HCT116 (cell line): ENCODE measurements around the gene PVR. TPM values are rescaled to one million over a fixed set of nuclear protein-coding genes. Genes with fewer than 3 reads are reported as not detected.

Experiments used
- ATAC-seq: fragments of 200-7000 bp; cut with Tn5 transposase; 2 replicates; pipeline ENCODE4 v1.9.1; 2020; ENCODE audit warnings: mild to moderate bottlenecking, moderate library complexity
- BruUV-seq: library from RNA; stranded (reverse); fragments of 400-500 nt; replicated peaks from 2 replicates; lab custom pipeline; 2021; lab: Mats Ljungman, UMichigan
- CTCF ChIA-PET: fragments of 300-600 bp; sonication (Branson Sonifier 250); formaldehyde crosslinking; loops from one replicate; lab custom pipeline; 2021; ENCODE audit warnings: antibody characterized with exemption; lab: Charles Lee
- POLR2A ChIA-PET: fragments of 300-600, 350-600 bp; sonication (Branson Sonifier 250); formaldehyde crosslinking; loops from one replicate; lab custom pipeline; 2021; ENCODE audit warnings: antibody characterized with exemption; lab: Charles Lee
- RAD21 ChIA-PET, 2 experiments: fragments of 300-600 bp; sonication (Branson Sonifier 250); formaldehyde crosslinking; loops; one replicate each; lab custom pipeline; 2023; ENCODE audit warnings: low total read pairs in 2 of 2; ENCODE audit not compliant: uncharacterized antibody in 2 of 2, unreplicated experiment in 2 of 2, low non-redundant PET in 1 of 2; lab: Charles Lee
- DNase-seq: peaks from one replicate; pipeline ENCODE4 v3.0.0-alpha.2; 2010; ENCODE audit warnings: low read depth, low spot score
- H2AFZ ChIP-seq: fragments of 200-600 bp; shearing (Covaris generic), sonication (generic); 2 replicates; pipeline ENCODE4 v1.6.1; 2017; ENCODE audit warnings: low read depth, mixed run types, mixed read lengths, antibody characterized with exemption, low read length; ENCODE audit not compliant: poor library complexity, severe bottlenecking
- H3K27ac ChIP-seq: 2 replicates; pipeline ENCODE4 v1.5.1; 2012; ENCODE audit warnings: low read depth, low read length
- H3K27me3 ChIP-seq: fragments of 200-600 bp; sonication (generic); 2 replicates; pipeline ENCODE4 v1.6.1; 2016; ENCODE audit warnings: mixed run types, low read length, mixed read lengths; ENCODE audit not compliant: insufficient read depth
- H3K36me3 ChIP-seq, 2 experiments: fragments of 200-500 bp in 1 of 2; fragments of 200-600 bp in 1 of 2; sonication (Bioruptor generic) in 1 of 2; sonication (generic) in 1 of 2; 2 replicates each; pipeline versions ENCODE4 v1.5.1 to v1.6.1; 2014 to 2016; ENCODE audit warnings: low read length in 2 of 2, inconsistent platforms in 1 of 2, mixed read lengths in 1 of 2, mixed run types in 1 of 2; ENCODE audit not compliant: insufficient read depth in 2 of 2, control insufficient read depth in 1 of 2
- H3K4me1 ChIP-seq, 2 experiments: fragments of 200-600 bp in 1 of 2; sonication (generic) in 1 of 2; 2 replicates each; pipeline versions ENCODE4 v1.5.1 to v1.6.1; 2012 to 2017; ENCODE audit warnings: low read length in 2 of 2, inconsistent platforms in 1 of 2, mild to moderate bottlenecking in 1 of 2, mixed read lengths in 1 of 2, mixed run types in 1 of 2, moderate library complexity in 1 of 2; ENCODE audit not compliant: insufficient read depth in 2 of 2, control insufficient read depth in 1 of 2
- H3K4me2 ChIP-seq: fragments of 200-600 bp; sonication (generic); 2 replicates; pipeline ENCODE4 v1.6.1; 2017; ENCODE audit warnings: mixed run types, low read length, mixed read lengths
- H3K4me3 ChIP-seq, 2 experiments: fragments of 200-600 bp in 1 of 2; sonication (generic) in 1 of 2; replicated peaks in 1 of 2; 2 replicates each; pipeline ENCODE4 v1.5.1; 2011 to 2016; ENCODE audit warnings: low read length in 2 of 2, control low read depth in 1 of 2, low read depth in 1 of 2, mild to moderate bottlenecking in 1 of 2, mixed read lengths in 1 of 2, mixed run types in 1 of 2
- H3K79me2 ChIP-seq: fragments of 200-600 bp; sonication (generic); 2 replicates; pipeline ENCODE4 v1.6.1; 2017; ENCODE audit warnings: mild to moderate bottlenecking, mixed run types, low read length, moderate library complexity, mixed read lengths; ENCODE audit not compliant: insufficient read depth
- H3K9ac ChIP-seq: fragments of 200-600 bp; sonication (generic); 2 replicates; pipeline ENCODE4 v1.6.1; 2016; ENCODE audit warnings: low read length, mixed read lengths
- H3K9me2 ChIP-seq: fragments of 200-600 bp; sonication (generic), shearing (Covaris generic); 2 replicates; pipeline ENCODE4 v1.6.1; 2017; ENCODE audit warnings: mixed run types, mild to moderate bottlenecking, moderate library complexity; ENCODE audit not compliant: insufficient read depth
- H3K9me3 ChIP-seq, 2 experiments: fragments of 200-500 bp in 1 of 2; fragments of 200-600 bp in 1 of 2; sonication (Bioruptor generic) in 1 of 2; sonication (generic) in 1 of 2; 2 replicates each; pipeline ENCODE4 v1.6.1; 2014 to 2017; ENCODE audit warnings: low read length in 2 of 2, mixed read lengths in 2 of 2, inconsistent platforms in 1 of 2, low read depth in 1 of 2, mild to moderate bottlenecking in 1 of 2, mixed run types in 1 of 2, moderate library complexity in 1 of 2; ENCODE audit not compliant: control insufficient read depth in 1 of 2, insufficient read depth in 1 of 2
- H4K20me1 ChIP-seq: fragments of 200-600 bp; sonication (generic), shearing (Covaris generic); 2 replicates; pipeline ENCODE4 v1.6.1; 2017; ENCODE audit warnings: mixed run types, mild to moderate bottlenecking, moderate library complexity; ENCODE audit not compliant: insufficient read depth
- ELF1 ChIP-seq: IDR thresholded peaks from 2 replicates; pipeline ENCODE4 v1.6.1; 2012; ENCODE audit warnings: low read depth, borderline replicate concordance
- POLR2AphosphoS5 ChIP-seq: IDR thresholded peaks from 2 replicates; pipeline ENCODE4 v1.6.1; 2011; ENCODE audit warnings: mild to moderate bottlenecking, low read depth, low read length, moderate library complexity
- RAD21 ChIP-seq: IDR thresholded peaks from 2 replicates; pipeline ENCODE4 v1.6.1; 2012; ENCODE audit warnings: low read depth, mild to moderate bottlenecking
- SP1 ChIP-seq: IDR thresholded peaks from 2 replicates; pipeline ENCODE4 v1.6.1; 2012; ENCODE audit warnings: low read depth
- SRF ChIP-seq: IDR thresholded peaks from 2 replicates; pipeline ENCODE4 v1.6.1; 2012; ENCODE audit warnings: low read depth
- ZFX ChIP-seq: fragments of 450-650 bp; IDR thresholded peaks from 2 replicates; pipeline ENCODE4 v1.6.1; 2017
- ZNF274 ChIP-seq: fragments of 200-500 bp; sonication (Bioruptor generic); IDR thresholded peaks from 2 replicates; pipeline ENCODE4 v1.6.1; 2014; ENCODE audit warnings: mild to moderate bottlenecking, low read depth, low read length, inconsistent platforms
- intact Hi-C: fragments of 100-400 bp; cut with micrococcal nuclease; formaldehyde crosslinking; loops from 2 replicates; pipeline ENCODE4 v1.10.0; 2022
- total RNA-seq: library from RNA; stranded (reverse); gene quantifications from one replicate; pipeline ENCODE4 v1.2.1, GENCODE V29; 2021; ENCODE audit not compliant: unreplicated experiment
- TF ChIP-seq, protein P1 (sequence below): IDR thresholded peaks from 2 replicates; pipeline ENCODE4 v1.6.1; 2011; ENCODE audit warnings: mild to moderate bottlenecking, low read length, moderate library complexity; ENCODE audit not compliant: insufficient replicate concordance; ENCODE audit errors: extremely low read depth
- TF ChIP-seq, protein P2 (sequence below): IDR thresholded peaks from 2 replicates; pipeline ENCODE4 v1.6.1; 2012; ENCODE audit warnings: low read depth
- TF ChIP-seq, protein P3 (sequence below), 3 experiments: fragments of 200-600 bp in 1 of 3; sonication (generic) in 1 of 3; IDR thresholded peaks in 2 of 3; conservative IDR thresholded peaks in 1 of 3; 2 replicates each; pipeline ENCODE4 v1.5.1; 2012 to 2017; ENCODE audit warnings: low read depth in 2 of 3, low read length in 2 of 3, antibody characterized with exemption in 1 of 3, borderline replicate concordance in 1 of 3, control low read depth in 1 of 3, mild to moderate bottlenecking in 1 of 3, mixed read lengths in 1 of 3, mixed run types in 1 of 3, moderate library complexity in 1 of 3; ENCODE audit not compliant: insufficient read depth in 1 of 3

Gene PVR
- total RNA-seq, 1 experiment from 2014 or later, result 62.0 TPM

DNA sequence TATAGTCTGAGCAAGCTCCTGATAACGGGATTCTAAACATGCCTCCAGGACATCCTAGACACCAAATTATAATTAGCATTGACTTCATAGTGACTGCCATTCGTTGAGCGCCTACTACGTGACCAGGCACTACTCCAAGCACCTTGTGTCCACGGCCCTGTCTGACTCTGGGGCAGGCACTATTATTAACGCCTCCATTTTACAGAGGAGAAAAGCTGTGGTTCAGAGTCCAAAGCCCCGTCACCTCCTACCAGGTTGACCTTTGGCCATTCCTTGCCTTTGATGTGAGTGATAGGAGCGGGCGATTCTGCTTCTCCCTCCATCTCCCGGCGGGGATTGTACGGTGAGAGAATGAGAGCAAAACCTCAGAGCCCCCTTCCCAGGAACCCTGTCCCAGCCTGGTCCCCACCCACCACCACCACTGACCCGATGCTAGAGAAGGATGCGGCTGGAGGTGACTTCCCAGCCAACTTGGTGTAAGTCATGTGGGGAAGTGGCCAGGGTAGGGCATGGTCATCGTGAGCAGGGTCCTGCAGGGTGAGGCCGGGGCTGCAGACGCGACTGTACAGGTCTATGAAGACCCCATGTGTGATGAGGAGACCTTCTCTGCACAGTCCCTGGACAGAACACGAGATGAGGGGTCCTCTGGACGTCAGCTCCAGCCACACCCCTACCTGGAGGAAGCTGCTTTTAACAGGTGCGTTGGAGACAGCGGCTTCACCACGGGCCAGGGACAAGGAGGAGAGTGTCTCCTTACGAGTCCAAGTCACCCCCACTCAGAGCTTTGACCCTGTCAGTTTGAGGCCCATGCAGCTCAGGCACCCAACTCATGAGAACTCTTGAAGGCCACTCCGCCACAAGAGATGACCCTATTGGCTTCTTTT is 30.2 kb upstream of the PVR start, which contains the start of gene IGSF23:
IGSF23 (plus strand) TSS at position 269 of the 884 bp plus-strand sequence; CDS start at position 352, 83 bp downstream.
- CTCF ChIA-PET, result interaction anchor here (0.5 kb wide), 1 partner anchor 29 kb away, joined by 3 read pairs; no protein-coding TSS in a partner anchor

More for the DNA sequence above, 30.2 kb upstream of the PVR start, which contains the start of gene IGSF23:
- Histone ChIP-seq H3K36me3 (no peaks in the 10 kb centered on the region), H3K9ac (no peak within 1 kb of the TSS), H2AFZ (no peak within 1 kb of the TSS), H3K4me2 (no peak within 1 kb of the TSS), H3K27ac (no peak within 1 kb of the TSS), H3K79me2 (no peaks in the 10 kb centered on the region), H3K4me1 (no peaks in the 10 kb centered on the region), H3K9me2 (no peaks in the 10 kb centered on the region), H3K27me3 (no peaks in the 10 kb centered on the region), H3K4me3 (no peak within 1 kb of the TSS)
- RAD21 ChIA-PET, result no interaction called here
- DNase-seq (no peak), ATAC-seq (no peak)
- BruUV-seq, result no TSS peak
- POLR2A ChIA-PET, result interaction anchor here (0.7 kb wide), 1 partner anchor 30 kb away, joined by 3 read pairs; the partner anchor contains the start of gene PVR
- TF ChIP-seq ZFX (no peak), ZNF274 (no peak), SRF (no peak), SP1 (no peak), POLR2AphosphoS5 (no peak), RAD21 (no peak), ELF1 (no peak)
- TF ChIP-seq, protein P1, sequence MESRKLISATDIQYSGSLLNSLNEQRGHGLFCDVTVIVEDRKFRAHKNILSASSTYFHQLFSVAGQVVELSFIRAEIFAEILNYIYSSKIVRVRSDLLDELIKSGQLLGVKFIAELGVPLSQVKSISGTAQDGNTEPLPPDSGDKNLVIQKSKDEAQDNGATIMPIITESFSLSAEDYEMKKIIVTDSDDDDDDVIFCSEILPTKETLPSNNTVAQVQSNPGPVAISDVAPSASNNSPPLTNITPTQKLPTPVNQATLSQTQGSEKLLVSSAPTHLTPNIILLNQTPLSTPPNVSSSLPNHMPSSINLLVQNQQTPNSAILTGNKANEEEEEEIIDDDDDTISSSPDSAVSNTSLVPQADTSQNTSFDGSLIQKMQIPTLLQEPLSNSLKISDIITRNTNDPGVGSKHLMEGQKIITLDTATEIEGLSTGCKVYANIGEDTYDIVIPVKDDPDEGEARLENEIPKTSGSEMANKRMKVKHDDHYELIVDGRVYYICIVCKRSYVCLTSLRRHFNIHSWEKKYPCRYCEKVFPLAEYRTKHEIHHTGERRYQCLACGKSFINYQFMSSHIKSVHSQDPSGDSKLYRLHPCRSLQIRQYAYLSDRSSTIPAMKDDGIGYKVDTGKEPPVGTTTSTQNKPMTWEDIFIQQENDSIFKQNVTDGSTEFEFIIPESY, result no peak
- TF ChIP-seq, protein P2, sequence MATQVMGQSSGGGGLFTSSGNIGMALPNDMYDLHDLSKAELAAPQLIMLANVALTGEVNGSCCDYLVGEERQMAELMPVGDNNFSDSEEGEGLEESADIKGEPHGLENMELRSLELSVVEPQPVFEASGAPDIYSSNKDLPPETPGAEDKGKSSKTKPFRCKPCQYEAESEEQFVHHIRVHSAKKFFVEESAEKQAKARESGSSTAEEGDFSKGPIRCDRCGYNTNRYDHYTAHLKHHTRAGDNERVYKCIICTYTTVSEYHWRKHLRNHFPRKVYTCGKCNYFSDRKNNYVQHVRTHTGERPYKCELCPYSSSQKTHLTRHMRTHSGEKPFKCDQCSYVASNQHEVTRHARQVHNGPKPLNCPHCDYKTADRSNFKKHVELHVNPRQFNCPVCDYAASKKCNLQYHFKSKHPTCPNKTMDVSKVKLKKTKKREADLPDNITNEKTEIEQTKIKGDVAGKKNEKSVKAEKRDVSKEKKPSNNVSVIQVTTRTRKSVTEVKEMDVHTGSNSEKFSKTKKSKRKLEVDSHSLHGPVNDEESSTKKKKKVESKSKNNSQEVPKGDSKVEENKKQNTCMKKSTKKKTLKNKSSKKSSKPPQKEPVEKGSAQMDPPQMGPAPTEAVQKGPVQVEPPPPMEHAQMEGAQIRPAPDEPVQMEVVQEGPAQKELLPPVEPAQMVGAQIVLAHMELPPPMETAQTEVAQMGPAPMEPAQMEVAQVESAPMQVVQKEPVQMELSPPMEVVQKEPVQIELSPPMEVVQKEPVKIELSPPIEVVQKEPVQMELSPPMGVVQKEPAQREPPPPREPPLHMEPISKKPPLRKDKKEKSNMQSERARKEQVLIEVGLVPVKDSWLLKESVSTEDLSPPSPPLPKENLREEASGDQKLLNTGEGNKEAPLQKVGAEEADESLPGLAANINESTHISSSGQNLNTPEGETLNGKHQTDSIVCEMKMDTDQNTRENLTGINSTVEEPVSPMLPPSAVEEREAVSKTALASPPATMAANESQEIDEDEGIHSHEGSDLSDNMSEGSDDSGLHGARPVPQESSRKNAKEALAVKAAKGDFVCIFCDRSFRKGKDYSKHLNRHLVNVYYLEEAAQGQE, result no peak
- TF ChIP-seq, protein P3, sequence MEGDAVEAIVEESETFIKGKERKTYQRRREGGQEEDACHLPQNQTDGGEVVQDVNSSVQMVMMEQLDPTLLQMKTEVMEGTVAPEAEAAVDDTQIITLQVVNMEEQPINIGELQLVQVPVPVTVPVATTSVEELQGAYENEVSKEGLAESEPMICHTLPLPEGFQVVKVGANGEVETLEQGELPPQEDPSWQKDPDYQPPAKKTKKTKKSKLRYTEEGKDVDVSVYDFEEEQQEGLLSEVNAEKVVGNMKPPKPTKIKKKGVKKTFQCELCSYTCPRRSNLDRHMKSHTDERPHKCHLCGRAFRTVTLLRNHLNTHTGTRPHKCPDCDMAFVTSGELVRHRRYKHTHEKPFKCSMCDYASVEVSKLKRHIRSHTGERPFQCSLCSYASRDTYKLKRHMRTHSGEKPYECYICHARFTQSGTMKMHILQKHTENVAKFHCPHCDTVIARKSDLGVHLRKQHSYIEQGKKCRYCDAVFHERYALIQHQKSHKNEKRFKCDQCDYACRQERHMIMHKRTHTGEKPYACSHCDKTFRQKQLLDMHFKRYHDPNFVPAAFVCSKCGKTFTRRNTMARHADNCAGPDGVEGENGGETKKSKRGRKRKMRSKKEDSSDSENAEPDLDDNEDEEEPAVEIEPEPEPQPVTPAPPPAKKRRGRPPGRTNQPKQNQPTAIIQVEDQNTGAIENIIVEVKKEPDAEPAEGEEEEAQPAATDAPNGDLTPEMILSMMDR (IDR thresholded peaks at IDR 0.05 in 2 of 3, conservative IDR thresholded peaks at IDR 0.05 in 1 of 3; ENCODE audit: borderline replicate concordance in 1 of 3, insufficient read depth in 1 of 3, low read depth in 2 of 3, low read length in 2 of 3), result no peak
- TF ChIP-seq, all 23 proteins: peak for 0
- no peaks in the 10 kb centered on the region for H4K20me1 ChIP-seq
- no peaks in the 10 kb centered on the region for H3K9me3 ChIP-seq
- intact Hi-C loops, result no loop called here
